ENCODE results near the gene ALK.

ALK gene

GRCh38 chr2:29921560-29921915, at the start of gene ALK:
TSS of gene ALK (minus strand) at chr2:29921586. CDS start at chr2:29920659, 927 bp downstream.
- peak; percentile 14 for DNase-seq

- no peak for DNase-seq
These were observed 44.9 kb upstream of the ALK start for GRCh38 chr2:29966266-29966665.

- no peak for DNase-seq
These were observed 42.7 kb upstream of the ALK start for GRCh38 chr2:29963972-29964570.

GRCh38 chr2:29962922-29963321, 41.5 kb upstream of the ALK start:
- DNase-seq = no peak

DNA sequence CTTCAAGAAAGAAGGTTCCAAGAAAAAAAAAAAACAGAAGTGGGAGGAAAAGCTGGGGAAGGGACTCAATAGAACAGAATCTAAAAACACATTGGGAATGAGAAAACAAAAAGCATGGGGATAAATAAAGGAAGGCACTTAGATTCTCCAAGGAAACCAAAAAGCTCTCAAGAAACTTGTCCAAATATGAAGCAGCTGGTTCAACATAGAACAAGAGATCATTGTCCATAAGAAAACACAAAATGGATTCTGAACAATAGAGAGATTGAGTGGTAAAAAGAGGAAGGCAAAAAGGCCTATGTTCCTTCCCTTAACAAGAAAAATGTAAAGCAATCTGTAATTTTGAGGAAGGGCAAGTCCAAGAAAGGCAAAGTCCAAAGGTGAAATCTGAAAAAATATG, 32.9 kb upstream of the ALK start:
- DNase-seq = no peak

GRCh38 chr2:29952973-29953372, 31.6 kb upstream of the ALK start:
- no peak for DNase-seq

DNA sequence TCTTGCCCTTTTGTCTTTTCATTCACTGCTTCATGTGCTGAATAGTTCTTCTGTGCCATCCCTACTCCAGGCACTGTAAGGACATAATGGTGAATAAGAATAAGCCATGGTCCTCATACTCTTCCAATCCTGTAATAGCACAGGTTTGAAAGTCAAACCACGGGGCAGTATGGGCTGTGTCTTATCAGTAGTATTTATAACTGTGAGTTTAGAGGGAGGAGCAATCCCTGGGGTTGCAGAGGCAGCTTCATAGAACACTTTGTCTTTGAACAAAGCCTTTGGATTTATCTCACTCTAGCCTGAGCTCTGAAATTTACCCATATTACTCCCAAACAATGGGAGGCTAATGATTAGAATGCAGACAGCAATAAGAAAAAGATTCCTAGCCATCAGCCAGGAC, 30.2 kb upstream of the ALK start:
- DNase-seq = no peak

DNA sequence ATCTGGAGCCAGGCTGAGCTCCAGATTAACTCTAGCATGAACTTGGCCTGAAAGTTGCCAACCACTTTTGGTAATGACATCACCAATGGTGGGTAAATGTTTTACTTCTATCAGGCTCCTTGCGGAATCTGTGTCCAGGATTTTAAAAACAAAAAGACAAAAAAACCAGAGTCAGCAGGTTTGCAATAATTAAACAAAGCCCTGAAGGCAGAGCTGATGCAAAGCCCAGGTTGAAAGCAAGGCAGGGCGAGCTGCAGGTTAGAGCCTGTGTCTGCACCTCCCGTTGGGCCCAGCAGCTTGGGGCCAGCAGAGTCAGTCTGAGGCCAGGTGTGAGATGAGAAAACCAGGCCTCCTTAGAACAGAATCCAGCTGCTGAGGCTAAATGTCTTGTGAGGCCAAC, 29.1 kb upstream of the ALK start:
- DNase-seq = no peak

DNA sequence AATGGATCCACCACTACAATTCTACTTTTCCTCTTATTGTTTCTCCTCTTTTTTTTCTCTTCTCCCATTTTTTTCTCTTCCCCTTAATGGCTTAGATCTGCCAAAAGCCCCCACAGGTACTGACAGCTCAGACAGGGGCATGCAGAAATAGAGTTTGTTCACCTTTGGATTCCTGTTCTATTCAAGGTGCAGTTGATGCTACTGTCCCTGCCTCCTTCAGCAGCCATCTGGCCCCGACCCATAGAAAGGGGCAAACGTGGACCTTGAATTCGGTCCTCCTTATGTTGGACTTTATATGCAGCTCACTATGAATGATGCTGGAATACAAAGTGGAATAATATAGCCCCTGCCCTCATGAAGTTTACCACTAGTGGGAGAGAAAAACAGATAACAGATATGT, 27.7 kb upstream of the ALK start:
- no peak for DNase-seq

GRCh38 chr2:29946505-29946904, 25.1 kb upstream of the ALK start:
- DNase-seq = no peak

GRCh38 chr2:29942711-29943110, 21.3 kb upstream of the ALK start:
- no peak for DNase-seq

DNA sequence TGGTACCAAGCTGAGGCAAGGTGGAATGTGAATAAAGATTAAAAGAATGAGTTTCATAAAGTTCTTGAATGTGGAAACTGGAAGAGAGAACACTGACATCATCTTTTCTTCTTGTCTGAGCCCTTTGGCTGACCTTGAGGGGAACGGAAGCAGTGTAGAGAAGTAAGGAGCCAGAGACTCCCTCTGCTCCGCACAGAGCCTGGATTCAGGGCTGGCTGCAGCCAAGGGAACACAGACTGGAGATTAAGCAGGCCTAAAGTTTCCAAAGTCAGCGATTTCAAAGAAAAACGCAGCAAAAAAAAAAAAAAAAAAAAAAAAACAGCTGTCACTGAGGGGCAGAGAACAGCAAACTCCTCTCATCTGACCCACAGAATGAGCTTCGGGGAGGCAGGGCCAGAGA, 19.3 kb upstream of the ALK start:
- DNase-seq = no peak

GRCh38 chr2:29936020-29936419, 14.6 kb upstream of the ALK start:
- DNase-seq = no peak

- no peak for DNase-seq
These were observed 10.4 kb upstream of the ALK start for GRCh38 chr2:29931818-29932217.

DNA sequence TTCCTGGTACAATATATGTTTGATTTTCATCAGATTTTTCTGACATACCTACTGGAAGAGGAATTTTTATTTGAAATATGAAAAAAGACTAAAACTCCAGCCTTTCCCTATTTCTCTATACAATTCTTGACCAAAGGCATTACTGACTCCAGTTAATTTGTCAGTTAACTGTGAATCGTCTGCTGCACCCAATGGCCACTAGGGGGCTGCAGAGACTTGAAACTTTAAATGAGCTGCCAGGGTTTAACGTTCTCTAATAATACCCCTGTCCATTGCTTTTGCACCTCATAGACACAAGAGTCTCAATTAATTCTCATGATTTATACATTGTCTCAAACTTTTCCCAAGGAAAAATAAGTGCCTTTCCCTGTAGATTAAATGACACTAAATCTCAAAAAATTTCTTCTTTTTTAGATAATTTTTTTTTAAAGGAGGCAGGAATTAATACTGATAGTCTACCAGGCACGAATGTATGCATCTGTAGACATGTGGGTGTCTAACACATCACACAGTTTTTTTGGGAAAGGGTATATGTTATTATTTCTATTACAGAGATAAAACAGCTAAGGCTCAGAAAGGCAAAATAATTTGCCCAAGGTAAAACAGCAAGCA, 1.8 kb upstream of the ALK start:
- DNase-seq = no peak

DNA sequence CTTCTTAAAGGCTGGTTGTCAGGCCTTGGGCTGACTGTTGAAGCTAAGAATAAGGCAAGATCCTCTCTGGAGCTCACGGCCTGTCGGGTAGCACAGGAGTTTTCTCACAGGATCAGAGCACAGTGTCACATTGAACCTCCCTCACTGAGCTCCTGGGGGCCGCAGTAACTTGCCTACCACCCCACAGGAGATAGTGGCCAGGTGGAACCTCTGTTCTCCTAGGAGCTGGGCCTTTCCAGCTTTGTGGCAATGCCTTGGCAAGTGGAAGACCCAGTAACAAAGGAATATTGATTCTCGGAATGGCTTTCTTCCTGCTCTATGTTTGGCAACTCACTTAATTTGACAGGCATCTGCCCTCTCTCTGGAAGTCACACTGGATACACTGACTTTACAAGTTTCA, 1.2 kb upstream of the ALK start:
- no peak for DNase-seq

- DNase-seq = no peak
These were observed 491 bp downstream of the ALK start for GRCh38 chr2:29920631-29921559.

- DNase-seq = no peak
These were observed 1.2 kb downstream of the ALK start for GRCh38 chr2:29920130-29920577.

- no peak for DNase-seq
These were observed 2.4 kb downstream of the ALK start for GRCh38 chr2:29918941-29919340.

DNA sequence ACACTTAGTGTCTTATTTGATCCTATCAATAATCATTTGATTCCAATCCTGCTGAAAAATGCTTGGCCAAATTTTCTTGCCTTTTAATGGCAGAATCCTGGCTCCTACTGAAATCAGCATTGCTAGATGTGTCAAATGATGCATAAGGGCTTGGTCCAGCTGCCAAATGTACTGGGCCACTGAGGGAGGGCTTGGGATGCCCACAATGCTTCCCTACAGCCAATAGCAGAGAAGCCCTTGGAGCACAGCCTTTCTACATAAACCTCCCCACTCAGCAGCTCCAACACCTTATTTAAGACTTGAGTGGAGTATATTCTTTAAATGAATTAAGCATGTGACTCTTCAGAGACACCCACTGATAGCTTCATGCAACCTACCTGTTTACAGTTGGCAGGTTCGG, 3.6 kb downstream of the ALK start:
- DNase-seq = no peak

- DNase-seq = no peak
These were observed 4.8 kb downstream of the ALK start for GRCh38 chr2:29916571-29916970.

DNA sequence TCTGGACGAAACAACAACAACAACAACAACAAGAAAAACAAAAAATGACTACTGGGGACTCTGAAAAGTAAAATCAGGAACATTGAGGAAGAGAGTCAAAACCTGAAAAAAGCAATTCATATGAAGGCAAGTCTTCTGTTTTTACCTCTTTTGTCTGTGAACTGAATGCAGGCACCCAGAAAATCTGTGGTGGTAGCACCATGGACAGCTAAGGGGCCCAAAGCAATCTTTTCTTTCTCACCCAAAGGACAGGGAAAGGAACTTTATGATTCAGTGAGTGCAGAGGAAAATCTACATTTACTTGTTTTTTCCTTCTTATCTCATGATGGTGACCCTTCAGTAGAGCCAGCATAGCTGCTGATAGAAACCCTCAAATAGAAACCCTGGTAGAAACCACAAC, 10.4 kb downstream of the ALK start:
- DNase-seq = no peak

GRCh38 chr2:29910465-29910864, 10.9 kb downstream of the ALK start:
- DNase-seq = no peak

GRCh38 chr2:29902356-29902755, 19.0 kb downstream of the ALK start:
- DNase-seq = no peak

Measured in NCI-H2081 treated with DMSO at 0.1 percent for 48 hours (cell line).